NCI-H1694 (cell line): ENCODE data around the gene FOXO6.
A peak's percentile ranks its signal among the peaks of the same experiment; 100 is the strongest.
"Not testable (repeated sequence)": the region's sequence is repeated elsewhere in the genome, so short reads cannot be mapped to it uniquely, and the experiment has no call there.

Experiments
- DNase-seq: peaks from one replicate; lab custom pipeline; 2025; lab: John Stamatoyannopoulos, UW

Gene FOXO6

DNA sequence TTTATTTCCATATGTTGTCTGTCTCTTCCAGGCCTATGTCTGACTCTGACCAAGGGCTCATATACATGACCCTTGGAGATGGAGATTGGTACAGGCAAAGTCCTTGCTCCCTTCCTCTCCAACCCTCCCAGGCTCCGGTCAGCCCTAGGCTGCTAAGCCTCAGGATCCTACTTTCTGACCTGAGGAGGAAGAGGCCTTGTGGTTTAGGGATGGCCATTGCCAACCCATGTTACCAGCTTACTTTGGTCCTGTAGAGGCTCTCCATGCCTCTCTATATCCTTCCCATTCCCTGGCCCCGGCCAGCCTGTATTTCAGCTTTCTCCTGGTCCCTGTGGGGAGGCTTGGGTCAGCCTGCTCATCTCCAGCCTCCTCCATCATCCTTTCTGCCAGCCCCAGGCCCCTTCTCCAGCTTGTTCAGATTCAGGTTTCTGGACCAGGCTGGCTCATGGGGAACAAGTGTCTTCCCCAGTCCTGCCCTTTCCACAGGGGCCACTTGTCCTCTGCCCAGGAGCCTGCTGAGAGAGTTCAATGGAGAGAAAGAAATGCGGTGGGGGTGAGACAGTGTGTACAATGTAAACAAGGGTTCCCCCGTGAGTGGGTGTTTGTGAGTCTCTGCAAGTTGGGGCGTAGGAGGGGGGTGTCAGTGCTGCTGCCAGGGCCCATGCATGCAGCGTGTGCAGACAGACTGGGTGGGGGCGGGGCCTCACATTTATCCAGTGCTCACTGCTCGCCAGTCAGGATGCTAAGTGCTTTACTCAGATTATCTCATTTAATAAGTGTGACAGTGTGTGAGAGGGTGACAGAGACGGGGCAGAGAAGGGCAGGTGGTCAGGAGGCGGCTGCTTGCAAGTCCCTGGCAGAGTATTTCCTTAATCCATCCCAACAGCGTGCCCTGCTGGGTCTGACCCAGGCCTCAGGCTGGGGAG is 31.3 kb upstream of the FOXO6 start:
- DNase-seq = no peak

DNA sequence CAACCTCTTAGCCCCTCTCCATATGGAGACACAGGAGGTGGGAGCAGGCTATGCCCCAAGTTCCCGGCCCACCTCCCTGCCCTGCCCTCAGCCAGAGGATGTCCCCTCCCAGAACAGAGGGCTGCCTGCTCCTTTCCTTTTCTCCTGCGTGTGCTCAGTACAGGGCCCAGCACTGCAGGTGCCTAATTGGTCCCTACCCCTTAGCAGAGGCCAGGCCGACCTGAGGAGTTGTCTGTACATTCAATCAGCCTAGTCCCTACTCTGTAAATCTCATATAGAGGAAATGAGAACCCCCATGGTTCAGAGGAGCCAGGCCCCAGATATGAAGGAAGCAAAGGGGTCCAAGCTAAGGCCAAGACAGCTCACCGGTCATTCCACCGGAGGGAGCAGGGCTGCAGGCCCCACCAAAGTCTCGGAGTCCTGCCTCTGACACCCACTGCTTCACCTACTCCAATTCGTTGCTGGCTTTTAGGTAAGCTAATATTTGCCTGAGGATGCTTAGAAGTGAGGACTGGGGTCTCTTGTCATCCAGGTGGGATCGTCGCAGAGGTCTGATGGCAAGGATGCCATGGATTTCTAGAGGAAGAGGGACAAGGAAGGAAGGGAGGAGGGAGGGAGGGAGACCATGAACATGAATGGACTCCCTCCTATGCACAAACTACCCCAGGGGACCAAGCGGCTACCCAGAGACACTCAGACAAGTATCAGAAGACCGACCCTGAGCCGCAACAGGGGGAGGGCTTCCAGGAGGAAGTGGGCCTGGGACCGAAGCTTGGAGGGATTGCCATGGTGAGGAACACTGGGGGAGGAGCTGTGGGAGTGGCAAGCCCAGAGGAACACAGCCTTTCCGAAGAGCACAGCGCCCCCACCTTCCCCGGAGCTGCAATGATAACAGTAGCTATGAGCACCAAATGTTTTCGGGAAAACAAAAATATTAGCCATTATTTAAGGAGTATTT is 30.4 kb upstream of the FOXO6 start:
- DNase-seq = no peak

DNA sequence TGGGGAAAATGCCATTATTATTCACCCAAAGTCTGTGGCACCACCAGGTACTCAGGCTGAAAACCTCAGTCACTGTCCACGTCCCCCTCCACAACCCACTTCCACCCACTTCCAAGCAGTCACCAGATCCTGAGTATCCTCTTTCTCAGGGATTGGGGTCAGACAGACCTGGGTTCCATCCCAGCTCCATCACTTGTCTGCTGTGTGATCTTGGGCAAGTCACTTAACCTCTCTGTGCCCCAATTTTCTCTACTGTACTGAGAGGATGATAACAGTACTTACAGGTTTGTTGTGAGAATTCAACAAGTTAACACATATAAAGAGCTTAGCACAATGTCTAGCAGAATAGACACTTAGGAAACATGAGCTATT is 29.7 kb upstream of the FOXO6 start:
- DNase-seq = no peak

DNA sequence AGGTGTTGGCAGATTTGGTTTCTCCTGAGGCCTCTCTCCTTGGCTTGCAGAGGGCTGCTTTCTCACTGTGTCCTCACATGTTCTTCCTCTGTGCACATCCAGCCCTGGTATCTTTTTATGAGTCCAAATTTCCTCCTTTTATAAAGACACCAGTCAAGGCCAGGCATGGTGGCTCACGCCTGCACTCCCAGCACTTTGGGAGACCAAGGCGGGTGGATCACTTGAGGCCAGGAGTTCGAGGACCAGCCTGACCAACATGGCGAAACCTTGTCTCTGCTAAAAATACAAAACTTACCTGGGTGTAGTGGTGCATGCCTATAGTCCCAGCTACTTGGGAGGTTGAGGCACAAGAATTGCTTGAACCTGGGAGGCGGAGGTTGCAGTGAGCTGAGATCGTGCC is 29.1 kb upstream of the FOXO6 start:
- not testable (repeated sequence) for DNase-seq

DNA sequence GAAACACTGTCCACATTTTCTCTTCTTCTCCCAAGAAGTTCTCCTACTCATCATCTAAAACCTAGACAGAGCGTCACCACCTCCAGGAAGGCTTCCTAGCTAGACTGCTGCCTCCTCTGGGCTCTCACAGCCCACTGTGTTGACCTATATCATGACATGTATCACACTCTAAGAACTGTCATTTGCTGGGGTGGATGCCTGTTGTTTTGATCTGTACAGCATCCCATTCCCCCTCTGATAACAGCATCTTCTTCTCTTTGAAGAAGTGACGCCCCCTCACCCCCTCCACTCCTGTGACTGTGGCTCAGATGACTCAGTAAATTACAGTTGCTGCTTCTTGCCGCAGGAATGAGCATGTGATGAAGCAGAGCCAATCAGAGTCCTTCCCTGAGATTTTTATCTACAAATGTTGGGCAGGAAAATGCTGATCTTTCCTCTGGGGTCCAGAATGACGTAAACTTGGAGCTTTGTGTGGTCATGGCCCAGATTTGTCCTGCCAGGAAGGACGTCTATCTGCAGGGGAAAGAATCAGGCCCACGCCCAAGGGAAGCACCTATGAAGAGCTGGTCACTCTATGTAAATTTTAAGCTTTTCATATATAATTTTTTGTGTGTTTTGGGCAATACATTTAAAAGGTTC is 28.0 kb upstream of the FOXO6 start:
- DNase-seq = no peak

DNA sequence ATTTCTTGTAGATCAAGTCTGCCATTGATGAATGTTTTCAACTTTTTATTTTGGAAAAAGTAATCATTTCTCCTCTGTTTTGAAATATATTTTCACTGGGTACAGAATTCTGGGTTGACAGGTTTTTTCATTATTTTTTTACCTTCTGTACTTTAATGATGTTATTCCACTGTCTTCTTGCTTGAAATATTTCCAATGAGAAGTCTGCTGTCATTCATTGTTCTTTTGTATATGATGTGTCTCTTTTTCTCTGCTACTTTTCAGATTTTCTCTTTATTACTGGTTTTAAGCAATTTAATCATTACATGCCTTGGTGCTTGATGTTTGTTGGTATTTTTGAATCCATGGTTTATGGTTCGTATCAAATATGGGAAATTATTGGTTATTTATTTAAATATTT is 22.4 kb upstream of the FOXO6 start:
- no peak for DNase-seq

DNA sequence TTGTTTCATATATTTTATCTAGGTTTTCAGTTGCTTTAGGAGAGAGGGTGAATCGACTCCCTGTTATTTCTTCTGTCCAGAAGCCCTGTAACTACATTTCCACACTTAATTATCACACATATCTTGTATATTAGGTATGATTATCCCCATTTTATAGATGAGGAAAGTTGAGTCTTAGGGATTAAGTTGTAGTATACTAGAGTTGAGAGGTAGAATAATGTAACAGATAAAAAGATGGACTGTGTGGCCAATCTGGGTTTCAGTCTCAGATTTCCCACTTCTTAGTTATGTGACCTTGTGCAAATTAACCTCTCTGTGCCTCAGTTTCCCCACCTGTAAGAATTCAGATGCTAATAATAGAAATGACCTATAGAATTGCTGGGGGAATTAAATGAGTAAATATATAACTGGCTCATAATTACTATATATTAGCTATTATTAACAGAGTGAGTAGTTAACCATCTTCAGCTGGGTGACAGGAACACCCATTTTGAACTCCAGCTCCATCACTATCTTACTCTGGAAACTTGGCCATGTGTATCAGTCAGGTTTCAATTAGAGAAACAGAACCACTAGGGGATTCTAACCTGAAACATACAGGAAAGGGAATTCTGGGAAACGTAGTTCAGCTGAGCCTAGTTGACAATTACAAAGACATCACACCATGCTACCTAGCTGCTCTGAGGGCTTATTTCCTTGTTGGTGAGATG is 20.4 kb upstream of the FOXO6 start:
- DNase-seq = peak; percentile 45

DNA sequence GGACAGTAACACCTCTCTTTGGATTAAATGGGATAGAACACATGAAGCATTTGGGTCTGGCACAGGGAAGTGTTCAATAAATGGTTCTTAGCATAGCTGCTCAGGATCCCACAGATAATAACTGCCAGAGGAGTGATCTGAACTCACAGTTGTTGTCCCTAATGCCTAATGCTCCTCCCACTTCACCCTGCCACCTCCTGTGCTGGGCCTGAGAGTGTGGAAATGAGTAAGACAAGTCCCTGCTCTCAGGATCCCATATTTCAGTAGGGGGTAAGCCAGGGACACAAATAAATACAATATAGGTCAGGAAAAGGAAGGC is 19.9 kb upstream of the FOXO6 start:
- no peak for DNase-seq

DNA sequence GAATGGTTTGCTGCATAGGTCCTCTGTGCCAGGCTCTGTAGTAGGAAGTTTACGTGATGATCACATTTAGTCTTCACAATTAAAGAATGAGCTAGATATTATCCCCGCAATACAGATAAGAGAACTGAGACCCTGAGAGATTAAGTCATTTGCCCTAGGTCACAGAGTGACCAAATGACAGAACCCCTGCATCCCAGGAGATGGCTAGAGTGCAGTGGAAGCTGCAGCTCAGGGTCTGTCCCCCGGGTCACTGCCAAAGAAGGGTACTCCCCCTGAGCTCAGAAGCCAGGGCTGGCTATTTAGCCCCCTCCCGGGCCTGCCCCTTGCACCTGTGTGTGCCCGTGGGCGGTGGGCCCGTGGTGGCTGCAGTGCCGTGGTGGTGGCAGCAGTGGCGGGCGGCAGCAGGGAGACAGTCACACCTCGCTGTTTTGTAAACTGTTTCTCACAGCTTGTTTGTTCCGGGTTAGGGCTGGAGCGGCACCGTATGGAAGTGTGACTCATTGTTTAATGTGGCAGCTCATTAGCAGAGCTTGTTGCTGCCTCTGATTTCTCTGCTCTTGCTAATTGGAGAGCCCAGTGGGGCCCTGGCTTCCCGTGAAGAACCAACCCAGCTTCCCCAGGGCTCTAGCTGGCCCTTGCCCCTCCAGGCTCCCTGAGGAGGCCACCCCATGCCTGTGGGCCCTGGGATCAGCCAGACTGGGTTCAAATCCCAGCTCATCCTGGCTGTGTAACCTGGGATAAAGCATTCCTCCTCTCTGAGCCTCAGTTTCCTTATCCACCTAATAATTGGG is 19.3 kb upstream of the FOXO6 start:
- DNase-seq = peak; percentile 82

DNA sequence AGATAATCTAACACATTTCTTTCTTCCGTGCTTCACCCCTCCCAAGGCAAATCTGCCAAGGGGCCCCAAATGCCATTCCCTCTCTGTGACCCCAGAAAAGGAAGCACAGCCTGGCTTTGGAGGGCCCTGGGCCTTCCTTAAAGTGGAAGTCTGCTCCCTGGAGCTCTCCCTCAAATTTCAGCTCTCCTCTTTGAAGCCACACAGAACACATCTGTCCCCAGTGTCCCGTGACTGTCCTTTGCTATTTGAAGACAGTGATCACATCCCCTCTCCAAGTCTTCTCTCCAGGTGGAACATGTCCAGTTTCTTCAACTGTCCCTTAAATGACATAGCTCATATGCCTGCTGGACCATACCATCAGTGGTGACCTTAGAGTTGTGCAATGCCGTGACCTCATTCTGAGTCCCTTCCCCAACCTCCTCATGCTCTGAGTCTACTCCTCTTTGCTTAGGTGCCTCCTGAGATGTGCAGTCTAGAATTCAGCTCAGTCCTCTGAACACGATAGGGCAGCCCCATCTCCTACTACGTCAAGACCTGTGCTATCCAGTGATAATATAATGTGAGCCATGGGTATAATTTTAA is 18.4 kb upstream of the FOXO6 start:
- DNase-seq = no peak

DNA sequence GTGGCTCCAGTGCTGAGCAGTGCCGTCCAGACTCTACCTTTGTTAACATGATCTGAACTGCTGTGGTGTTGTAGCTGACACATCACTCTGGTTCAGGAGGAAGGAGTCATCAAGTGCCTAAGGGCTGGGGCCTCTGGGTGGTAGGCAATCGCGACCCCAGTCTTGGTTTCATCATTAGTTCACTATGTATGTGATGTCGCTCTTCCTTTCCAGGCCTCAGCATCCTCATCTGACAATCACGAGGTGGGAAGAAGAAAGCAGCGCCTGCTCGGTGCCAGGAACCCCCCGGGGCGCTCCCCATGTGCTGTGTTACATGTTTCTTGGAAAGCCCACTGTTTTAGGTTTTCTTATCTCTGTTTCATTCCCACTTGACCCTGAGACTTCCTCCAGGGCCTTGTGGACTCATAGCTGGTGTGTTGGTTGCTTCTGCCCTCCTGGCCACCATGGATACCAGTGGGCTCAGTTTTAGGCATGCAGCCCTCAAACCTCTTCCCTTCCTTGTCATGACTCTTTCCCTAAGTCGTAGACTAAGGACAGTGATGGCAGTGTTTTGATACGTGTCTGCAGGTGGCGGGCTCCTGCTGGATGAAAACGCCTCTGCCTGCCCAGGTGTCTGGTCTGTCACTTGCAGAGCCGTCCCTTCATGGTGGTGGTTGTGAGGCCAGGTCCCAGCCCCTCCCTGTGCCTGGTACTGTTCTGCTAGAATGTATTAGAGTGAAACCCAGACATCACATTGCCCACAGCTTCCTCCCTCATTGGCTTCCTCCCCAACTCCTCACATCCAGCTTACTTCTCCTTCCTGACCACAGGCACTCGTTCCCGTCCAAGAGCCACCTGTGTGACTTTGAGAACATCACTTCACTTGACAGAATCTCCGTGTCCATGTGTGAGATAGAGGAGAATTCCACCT is 17.2 kb upstream of the FOXO6 start:
- no peak for DNase-seq

DNA sequence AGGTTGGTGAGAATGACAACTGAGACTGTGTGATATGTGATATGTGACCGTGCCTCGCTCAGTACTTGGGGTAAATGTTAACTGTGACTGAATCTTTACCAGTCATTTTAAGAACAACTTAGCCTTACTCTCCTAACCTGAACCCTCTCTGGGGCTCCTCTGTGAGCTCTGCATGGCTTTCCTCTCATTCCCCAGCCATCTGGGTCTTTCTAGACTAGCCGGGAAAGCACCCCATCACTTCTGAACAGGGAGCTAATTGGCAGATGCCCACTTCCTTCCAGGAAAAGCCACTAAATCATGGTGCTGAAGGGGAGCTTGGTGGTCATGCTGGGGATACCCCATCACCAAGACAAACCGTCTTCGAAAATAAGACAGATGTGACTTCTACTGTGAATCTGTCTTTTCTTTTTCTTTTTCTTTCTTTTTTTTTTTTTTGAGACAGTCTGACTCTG is 16.5 kb upstream of the FOXO6 start:
- DNase-seq = no peak

DNA sequence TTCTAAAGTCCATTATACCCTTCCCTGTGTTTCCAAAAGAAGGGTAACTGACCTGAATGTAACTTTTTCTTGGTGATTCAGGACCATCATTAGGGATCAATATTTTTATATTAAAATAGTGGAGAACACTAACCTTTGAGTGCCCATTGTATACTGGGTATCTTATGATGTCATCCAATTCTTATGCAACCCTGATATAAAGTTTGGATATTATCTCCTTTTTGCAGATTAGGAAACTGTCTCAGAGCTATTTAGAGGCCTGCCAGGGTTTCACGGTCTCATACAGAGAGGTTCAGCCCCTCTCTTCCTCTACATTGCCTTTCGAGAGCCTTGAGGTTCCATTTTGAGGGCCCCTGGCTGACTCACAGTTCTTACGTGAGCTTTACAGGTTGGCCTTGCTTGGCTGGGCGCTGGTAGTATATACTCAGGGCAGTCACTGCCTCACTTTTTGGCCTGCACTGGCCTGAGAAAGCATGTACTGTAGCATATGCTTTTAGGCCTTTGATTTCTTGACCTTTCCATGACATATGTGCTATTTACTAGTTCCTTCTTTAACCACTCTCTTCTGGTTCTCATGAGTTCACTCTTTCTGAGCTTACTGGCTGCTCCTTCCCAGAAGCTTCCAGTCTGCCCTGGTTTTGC is 15.7 kb upstream of the FOXO6 start:
- DNase-seq = no peak

DNA sequence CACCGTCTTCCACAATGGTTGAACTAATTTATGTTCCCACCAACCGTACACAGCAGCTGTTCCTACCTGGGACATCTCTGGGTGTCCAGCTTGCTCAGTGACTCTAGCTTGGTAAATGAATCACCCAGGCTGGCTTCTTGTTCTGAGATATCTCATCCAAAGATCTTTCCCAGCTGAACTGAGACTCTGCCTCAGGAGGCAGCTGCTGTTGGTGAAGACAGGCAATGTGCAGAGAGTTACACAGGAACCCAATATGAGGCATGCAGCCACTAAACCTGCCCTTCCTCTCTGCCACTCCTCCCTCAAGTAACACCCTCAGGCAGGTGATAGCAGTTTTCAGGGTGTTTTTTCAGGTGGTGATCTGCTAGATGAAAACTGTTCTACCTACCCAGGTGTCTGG is 14.0 kb upstream of the FOXO6 start:
- no peak for DNase-seq

DNA sequence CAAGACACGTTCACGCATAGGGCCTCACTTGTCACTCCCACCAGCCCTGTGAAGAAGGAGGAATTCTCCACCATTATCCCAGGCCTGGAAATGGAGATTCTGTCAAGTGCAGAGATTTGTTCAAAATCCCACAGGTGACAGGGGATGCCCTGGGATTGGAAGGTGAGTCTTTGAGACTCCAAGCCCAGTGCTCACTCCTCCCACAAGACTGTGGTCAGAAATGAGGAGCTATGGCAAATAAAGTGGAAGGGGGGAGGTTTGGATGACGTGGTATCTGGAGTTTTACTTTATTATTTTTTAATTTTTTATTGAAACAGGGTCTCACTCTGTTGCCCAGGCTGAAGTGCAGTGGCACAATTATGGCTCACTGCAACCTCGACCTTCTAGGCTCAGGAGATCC is 12.8 kb upstream of the FOXO6 start:
- no peak for DNase-seq

DNA sequence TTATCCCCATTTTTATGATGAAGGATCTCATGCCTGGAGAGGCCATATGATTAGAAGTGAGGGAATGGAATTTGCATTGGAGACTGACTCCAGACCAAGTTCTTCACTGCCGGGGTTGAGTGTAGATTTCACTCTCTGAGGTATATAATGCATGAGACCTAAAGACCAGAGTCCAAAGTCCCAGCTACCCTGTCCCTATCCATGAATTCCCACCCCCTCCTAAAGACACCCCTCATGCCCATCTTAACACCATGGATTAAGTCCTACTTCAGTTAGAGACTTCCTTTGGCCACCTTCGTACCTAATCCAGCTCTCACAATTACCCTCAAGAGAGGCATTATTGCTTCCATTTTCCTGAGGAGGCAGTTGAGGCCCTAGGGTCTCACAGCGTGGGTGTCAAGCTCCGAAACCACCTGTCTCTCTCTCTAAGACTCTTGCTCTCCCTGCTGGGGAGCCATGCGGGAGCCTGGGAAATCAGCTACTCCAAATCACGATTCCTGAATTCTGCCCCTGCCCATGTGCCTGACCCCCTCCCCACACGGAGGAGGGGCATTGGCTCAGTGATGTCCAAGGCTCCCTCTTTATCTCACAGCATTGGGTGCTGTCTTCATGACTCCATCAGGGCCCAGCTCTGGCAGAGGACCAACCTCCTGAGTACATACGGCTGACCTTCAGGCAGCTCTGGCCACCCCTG is 11.7 kb upstream of the FOXO6 start:
- DNase-seq = no peak

DNA sequence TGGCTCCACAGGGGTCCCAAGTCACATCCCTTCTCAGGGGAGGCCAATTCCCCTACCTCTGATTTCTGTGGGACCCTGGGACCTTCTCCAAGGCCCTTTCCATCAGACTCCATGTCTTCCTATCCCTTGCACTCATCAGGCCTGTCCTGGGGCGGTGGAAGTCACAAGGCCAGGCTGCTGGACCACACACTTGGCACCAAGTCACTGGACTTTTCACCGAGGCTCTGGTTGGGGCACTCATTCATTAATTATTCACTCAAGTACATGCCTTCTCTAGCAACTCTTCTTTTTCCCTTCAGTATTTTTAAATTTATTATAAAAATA is 11.2 kb upstream of the FOXO6 start:
- no peak for DNase-seq

DNA sequence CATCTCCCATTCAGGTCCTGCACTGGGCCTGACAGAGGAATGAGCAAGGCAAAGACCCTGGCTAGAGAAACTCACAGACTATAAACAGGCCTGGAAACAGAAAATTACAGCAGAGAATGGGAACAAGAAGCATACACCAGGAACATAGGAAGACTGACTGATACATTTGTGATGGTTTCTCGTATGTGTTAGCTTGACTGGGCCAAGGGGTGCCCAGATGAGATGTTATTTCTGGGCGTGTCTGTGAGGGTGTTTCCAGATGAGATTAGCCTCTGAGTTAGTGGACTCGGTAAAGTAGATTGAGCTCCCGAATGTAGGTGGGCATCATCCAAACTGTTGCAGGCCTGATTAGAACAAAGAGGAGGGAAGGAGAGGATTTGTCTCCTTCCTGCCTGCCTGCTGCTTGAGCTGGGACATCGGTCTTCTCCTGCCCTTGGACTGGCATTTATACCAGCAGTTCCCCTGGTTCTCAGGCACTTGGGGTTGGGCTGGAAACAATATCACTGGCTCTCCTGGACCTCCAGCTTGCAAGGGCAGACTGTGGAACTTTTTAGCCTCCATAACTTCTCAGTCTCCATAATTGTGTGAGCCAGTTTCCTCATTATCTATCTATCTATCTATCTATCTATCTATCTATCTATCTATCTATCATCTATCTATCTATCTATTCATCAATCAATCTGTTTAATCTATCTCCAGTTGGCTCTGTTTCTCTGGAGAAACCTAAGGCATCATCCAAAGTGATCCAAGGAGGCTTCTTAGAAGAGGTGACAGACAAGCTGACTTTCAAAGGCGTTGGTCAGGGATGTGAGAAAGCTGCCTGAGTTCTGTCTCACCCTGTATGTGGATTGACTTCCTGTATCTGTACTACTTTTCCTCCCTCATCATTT is 9.7 kb upstream of the FOXO6 start:
- DNase-seq = no peak
